Measurements from ENCODE around the gene SYT8. TPM values are rescaled to one million over a fixed set of nuclear protein-coding genes. Genes with fewer than 3 reads are reported as not detected.

The SYT8 gene
- total and polyA plus RNA-seq, 2 of the 8 experiments (the other 6 are each of a cell fraction or from before 2014, with no cell fraction given) = not detected

GRCh38 chr11:1837171-1838076 lies 2.6 kb downstream of the SYT8 start (continued):
- TF ChIP-seq JUND (IDR thresholded peaks at IDR 0.05; ENCODE audit: low read length) (0 out of 2 replicates have a peak, but pooled peaks have one; percentile 34), CHD7 (IDR thresholded peaks at IDR 0.05; ENCODE audit: insufficient replicate concordance, low read length) (no peak)
